ENCODE results near the gene IFT81. TPM values are rescaled to one million over a fixed set of nuclear protein-coding genes. Genes with fewer than 3 reads are reported as not detected.

IFT81 gene
- total and polyA plus RNA-seq, 2 of the 13 experiments (the other 11 are each of a cell fraction or from before 2014, with no cell fraction given): 4.2 to 13.0 TPM

- no peak for TF ChIP-seq KIAA2018 (CRISPR knock-in tag; IDR thresholded peaks at IDR 0.05; ENCODE audit: borderline replicate concordance)
- TF ChIP-seq ZNF615 (CRISPR knock-in tag; IDR thresholded peaks at IDR 0.05; ENCODE audit: borderline replicate concordance): no peak
- TF ChIP-seq YY1 (IDR thresholded peaks at IDR 0.05; ENCODE audit: insufficient read depth, insufficient replicate concordance, low read depth, low read length): no peak
- no peak for TF ChIP-seq ZNF576 (CRISPR knock-in tag; IDR thresholded peaks at IDR 0.05)
- no peak for TF ChIP-seq TAF15 (IDR thresholded peaks at IDR 0.05; ENCODE audit: low read depth, low read length, poor library complexity, severe bottlenecking)
- no peak for TF ChIP-seq THAP7 (CRISPR knock-in tag; IDR thresholded peaks at IDR 0.05)
- no peak for TF ChIP-seq TBX2 (CRISPR knock-in tag; IDR thresholded peaks at IDR 0.05; ENCODE audit: borderline replicate concordance)
- TF ChIP-seq RAD21 (CRISPR knock-in tag; IDR thresholded peaks at IDR 0.05): no peak
- TF ChIP-seq ATF7 (IDR thresholded peaks at IDR 0.05): no peak
- TF ChIP-seq ATF7 (CRISPR knock-in tag; IDR thresholded peaks at IDR 0.05): no peak
- TF ChIP-seq ZHX2 (IDR thresholded peaks at IDR 0.05; ENCODE audit: low read depth): no peak
- TF ChIP-seq ZHX2 (CRISPR knock-in tag; IDR thresholded peaks at IDR 0.05; ENCODE audit: borderline replicate concordance): 0 out of 2 replicates have a peak, but pooled peaks have one; percentile 44
- no peak for TF ChIP-seq ZNF354B (CRISPR knock-in tag; IDR thresholded peaks at IDR 0.05)
- TF ChIP-seq MXI1 (IDR thresholded peaks at IDR 0.05; ENCODE audit: borderline replicate concordance, low read depth, low read length): no peak
Observed at GRCh38 chr12:110108309-110109036, 15.7 kb upstream of the IFT81 start (continued).

Measured in HepG2 (cell line).